HepG2 (cell line): ENCODE measurements around the gene SYNGR2. TPM values are rescaled to one million over a fixed set of nuclear protein-coding genes. Genes with fewer than 3 reads are reported as not detected.

Experiments
- GTF2F1 ChIP-seq: fragments of 150-350 bp; IDR thresholded peaks from 2 replicates; pipeline ENCODE4 v1.6.1; 2014; ENCODE audit warnings: low read length
- NAIF1 ChIP-seq: sonication (generic); formaldehyde crosslinking; IDR thresholded peaks from 2 replicates; pipeline ENCODE4 v1.5.0; 2020; ENCODE audit warnings: mild to moderate bottlenecking, missing genetic modification reagents, borderline replicate concordance
- NR2F2 ChIP-seq: IDR thresholded peaks from 2 replicates; pipeline ENCODE4 v1.6.1; 2012; ENCODE audit warnings: low read depth, inconsistent platforms, borderline replicate concordance
- ZC3H13 ChIP-seq: sonication (generic); formaldehyde crosslinking; IDR thresholded peaks from 2 replicates; pipeline ENCODE4 v1.8.1; 2023; ENCODE audit warnings: mild to moderate bottlenecking, missing genetic modification reagents, moderate library complexity
- ZNF282 ChIP-seq: fragments of 450-650 bp; IDR thresholded peaks from 2 replicates; pipeline ENCODE4 v1.6.1; 2018; ENCODE audit not compliant: partially characterized antibody
- ZNF747 ChIP-seq: sonication (generic); formaldehyde crosslinking; IDR thresholded peaks from 2 replicates; pipeline ENCODE4 v1.8.1; 2023; ENCODE audit warnings: missing genetic modification reagents, mild to moderate bottlenecking, borderline replicate concordance
- ZNF780A ChIP-seq: sonication (generic); formaldehyde crosslinking; IDR thresholded peaks from 2 replicates; pipeline ENCODE4 v1.8.0; 2022; ENCODE audit warnings: mild to moderate bottlenecking, missing genetic modification reagents, moderate library complexity
- polyA plus RNA-seq, 8 experiments: library from polyadenylated mRNA; depleted of rRNA in 3 of 8; stranded (reverse) in 7 of 8; unstranded in 1 of 8; fragments of >200 nt; fragmentation: Illumina TruSeq in 4 of 8; extraction: Trizol in 4 of 8; gene quantifications; 2 replicates each; pipeline versions ENCODE4 v1.2.1 to v1.2.3, GENCODE V29; 2011 to 2016; ENCODE audit warnings: low read depth in 4 of 8, missing spikeins in 1 of 8, mixed read lengths in 1 of 8; ENCODE audit not compliant: insufficient read depth in 1 of 8
- total RNA-seq, 5 experiments: library from RNA; depleted of rRNA; stranded (reverse); fragments of >200 nt; fragmentation: Illumina TruSeq; extraction: Trizol; gene quantifications; 2 replicates each; pipeline ENCODE4 v1.2.3, GENCODE V29; 2016; ENCODE audit warnings: low read depth in 1 of 5
- TF ChIP-seq, protein P1 (sequence below): sonication (generic); formaldehyde crosslinking; IDR thresholded peaks from 2 replicates; pipeline ENCODE4 v1.4.0; 2020; ENCODE audit warnings: missing genetic modification reagents
- TF ChIP-seq, protein P2 (sequence below), 2 experiments: sonication (generic) in 1 of 2; formaldehyde crosslinking in 1 of 2; IDR thresholded peaks; 2 replicates each; pipeline versions ENCODE4 v1.5.1 to v1.6.1; 2011 to 2020; ENCODE audit warnings: borderline replicate concordance in 1 of 2, low read depth in 1 of 2, low read length in 1 of 2, mild to moderate bottlenecking in 1 of 2, missing genetic modification reagents in 1 of 2, moderate library complexity in 1 of 2
- TF ChIP-seq, protein P3 (sequence below): sonication (generic); formaldehyde crosslinking; IDR thresholded peaks from 2 replicates; pipeline ENCODE4 v1.8.1; 2023; ENCODE audit warnings: missing genetic modification reagents, inconsistent platforms, borderline replicate concordance
- TF ChIP-seq, protein P4 (sequence below), 2 experiments: IDR thresholded peaks; 2 replicates each; pipeline ENCODE4 v1.6.1; 2011 to 2012; ENCODE audit warnings: low read length in 2 of 2, borderline replicate concordance in 1 of 2, low read depth in 1 of 2, mild to moderate bottlenecking in 1 of 2, moderate library complexity in 1 of 2
- TF ChIP-seq, protein P5 (sequence below): sonication (generic); formaldehyde crosslinking; conservative IDR thresholded peaks from 2 replicates; pipeline ENCODE4 v1.8.0; 2022; ENCODE audit warnings: mild to moderate bottlenecking, moderate library complexity, missing genetic modification reagents

SYNGR2 gene
- total and polyA plus RNA-seq, 2 of the 13 experiments (the other 11 are each of a cell fraction or from before 2014, with no cell fraction given), result 46.7 to 170 TPM

DNA sequence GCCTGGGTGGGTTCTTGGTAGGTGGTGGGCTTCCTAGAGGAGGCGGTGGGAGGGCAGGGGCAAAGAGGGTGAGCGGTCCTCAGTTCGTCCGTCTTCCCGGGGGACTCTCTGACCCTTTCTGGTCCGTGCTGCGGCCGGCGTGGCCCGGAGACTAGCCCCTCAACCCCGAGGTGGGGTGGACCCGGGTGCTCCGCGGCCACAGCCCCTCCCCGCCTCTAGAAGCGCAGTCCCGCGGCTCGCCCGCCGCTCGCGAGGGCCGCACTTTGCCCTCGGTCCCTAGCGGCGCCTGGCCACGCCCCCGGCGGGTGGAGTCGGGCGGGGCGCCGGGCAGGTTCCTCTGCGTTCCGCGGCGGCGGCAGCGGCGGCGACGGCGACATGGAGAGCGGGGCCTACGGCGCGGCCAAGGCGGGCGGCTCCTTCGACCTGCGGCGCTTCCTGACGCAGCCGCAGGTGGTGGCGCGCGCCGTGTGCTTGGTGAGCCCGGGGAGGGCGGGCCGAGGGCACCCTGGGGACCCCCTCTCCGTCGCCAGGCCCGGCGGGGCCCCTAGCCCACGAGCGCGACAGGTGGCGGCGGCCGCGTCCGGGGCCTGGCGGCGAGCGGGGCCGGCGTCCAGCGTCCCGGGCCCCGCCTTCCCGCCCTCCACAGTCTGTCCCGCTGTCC is at the start of gene SYNGR2 (continued):
- TF ChIP-seq, protein P1, sequence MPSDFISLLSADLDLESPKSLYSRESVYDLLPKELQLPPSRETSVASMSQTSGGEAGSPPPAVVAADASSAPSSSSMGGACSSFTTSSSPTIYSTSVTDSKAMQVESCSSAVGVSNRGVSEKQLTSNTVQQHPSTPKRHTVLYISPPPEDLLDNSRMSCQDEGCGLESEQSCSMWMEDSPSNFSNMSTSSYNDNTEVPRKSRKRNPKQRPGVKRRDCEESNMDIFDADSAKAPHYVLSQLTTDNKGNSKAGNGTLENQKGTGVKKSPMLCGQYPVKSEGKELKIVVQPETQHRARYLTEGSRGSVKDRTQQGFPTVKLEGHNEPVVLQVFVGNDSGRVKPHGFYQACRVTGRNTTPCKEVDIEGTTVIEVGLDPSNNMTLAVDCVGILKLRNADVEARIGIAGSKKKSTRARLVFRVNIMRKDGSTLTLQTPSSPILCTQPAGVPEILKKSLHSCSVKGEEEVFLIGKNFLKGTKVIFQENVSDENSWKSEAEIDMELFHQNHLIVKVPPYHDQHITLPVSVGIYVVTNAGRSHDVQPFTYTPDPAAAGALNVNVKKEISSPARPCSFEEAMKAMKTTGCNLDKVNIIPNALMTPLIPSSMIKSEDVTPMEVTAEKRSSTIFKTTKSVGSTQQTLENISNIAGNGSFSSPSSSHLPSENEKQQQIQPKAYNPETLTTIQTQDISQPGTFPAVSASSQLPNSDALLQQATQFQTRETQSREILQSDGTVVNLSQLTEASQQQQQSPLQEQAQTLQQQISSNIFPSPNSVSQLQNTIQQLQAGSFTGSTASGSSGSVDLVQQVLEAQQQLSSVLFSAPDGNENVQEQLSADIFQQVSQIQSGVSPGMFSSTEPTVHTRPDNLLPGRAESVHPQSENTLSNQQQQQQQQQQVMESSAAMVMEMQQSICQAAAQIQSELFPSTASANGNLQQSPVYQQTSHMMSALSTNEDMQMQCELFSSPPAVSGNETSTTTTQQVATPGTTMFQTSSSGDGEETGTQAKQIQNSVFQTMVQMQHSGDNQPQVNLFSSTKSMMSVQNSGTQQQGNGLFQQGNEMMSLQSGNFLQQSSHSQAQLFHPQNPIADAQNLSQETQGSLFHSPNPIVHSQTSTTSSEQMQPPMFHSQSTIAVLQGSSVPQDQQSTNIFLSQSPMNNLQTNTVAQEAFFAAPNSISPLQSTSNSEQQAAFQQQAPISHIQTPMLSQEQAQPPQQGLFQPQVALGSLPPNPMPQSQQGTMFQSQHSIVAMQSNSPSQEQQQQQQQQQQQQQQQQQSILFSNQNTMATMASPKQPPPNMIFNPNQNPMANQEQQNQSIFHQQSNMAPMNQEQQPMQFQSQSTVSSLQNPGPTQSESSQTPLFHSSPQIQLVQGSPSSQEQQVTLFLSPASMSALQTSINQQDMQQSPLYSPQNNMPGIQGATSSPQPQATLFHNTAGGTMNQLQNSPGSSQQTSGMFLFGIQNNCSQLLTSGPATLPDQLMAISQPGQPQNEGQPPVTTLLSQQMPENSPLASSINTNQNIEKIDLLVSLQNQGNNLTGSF (CRISPR knock-in tag), result 0 out of 2 replicates have a peak, but pooled peaks have one; percentile 72
- TF ChIP-seq, protein P2, sequence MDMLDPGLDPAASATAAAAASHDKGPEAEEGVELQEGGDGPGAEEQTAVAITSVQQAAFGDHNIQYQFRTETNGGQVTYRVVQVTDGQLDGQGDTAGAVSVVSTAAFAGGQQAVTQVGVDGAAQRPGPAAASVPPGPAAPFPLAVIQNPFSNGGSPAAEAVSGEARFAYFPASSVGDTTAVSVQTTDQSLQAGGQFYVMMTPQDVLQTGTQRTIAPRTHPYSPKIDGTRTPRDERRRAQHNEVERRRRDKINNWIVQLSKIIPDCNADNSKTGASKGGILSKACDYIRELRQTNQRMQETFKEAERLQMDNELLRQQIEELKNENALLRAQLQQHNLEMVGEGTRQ (IDR thresholded peaks at IDR 0.05; ENCODE audit: low read depth, low read length), result no peak
- TF ChIP-seq, protein P2 (CRISPR knock-in tag; IDR thresholded peaks at IDR 0.05; ENCODE audit: borderline replicate concordance), result no peak
- TF ChIP-seq NAIF1, result no peak
- TF ChIP-seq ZNF780A (CRISPR knock-in tag), result no peak
- no peak for TF ChIP-seq GTF2F1
- no peak; the same call in 1 of the 2 replicates for TF ChIP-seq NR2F2
- TF ChIP-seq, protein P3, sequence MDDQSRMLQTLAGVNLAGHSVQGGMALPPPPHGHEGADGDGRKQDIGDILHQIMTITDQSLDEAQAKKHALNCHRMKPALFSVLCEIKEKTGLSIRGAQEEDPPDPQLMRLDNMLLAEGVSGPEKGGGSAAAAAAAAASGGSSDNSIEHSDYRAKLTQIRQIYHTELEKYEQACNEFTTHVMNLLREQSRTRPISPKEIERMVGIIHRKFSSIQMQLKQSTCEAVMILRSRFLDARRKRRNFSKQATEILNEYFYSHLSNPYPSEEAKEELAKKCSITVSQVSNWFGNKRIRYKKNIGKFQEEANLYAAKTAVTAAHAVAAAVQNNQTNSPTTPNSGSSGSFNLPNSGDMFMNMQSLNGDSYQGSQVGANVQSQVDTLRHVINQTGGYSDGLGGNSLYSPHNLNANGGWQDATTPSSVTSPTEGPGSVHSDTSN (CRISPR knock-in tag), result no peak
- no peak for TF ChIP-seq ZC3H13 (CRISPR knock-in tag)
- no peak for TF ChIP-seq ZNF747
- TF ChIP-seq ZNF282, result no peak
- TF ChIP-seq, protein P4, sequence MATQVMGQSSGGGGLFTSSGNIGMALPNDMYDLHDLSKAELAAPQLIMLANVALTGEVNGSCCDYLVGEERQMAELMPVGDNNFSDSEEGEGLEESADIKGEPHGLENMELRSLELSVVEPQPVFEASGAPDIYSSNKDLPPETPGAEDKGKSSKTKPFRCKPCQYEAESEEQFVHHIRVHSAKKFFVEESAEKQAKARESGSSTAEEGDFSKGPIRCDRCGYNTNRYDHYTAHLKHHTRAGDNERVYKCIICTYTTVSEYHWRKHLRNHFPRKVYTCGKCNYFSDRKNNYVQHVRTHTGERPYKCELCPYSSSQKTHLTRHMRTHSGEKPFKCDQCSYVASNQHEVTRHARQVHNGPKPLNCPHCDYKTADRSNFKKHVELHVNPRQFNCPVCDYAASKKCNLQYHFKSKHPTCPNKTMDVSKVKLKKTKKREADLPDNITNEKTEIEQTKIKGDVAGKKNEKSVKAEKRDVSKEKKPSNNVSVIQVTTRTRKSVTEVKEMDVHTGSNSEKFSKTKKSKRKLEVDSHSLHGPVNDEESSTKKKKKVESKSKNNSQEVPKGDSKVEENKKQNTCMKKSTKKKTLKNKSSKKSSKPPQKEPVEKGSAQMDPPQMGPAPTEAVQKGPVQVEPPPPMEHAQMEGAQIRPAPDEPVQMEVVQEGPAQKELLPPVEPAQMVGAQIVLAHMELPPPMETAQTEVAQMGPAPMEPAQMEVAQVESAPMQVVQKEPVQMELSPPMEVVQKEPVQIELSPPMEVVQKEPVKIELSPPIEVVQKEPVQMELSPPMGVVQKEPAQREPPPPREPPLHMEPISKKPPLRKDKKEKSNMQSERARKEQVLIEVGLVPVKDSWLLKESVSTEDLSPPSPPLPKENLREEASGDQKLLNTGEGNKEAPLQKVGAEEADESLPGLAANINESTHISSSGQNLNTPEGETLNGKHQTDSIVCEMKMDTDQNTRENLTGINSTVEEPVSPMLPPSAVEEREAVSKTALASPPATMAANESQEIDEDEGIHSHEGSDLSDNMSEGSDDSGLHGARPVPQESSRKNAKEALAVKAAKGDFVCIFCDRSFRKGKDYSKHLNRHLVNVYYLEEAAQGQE (IDR thresholded peaks at IDR 0.05; ENCODE audit: borderline replicate concordance in 1 of 2, low read depth in 1 of 2, low read length in 2 of 2), result no peak
- TF ChIP-seq, protein P5, sequence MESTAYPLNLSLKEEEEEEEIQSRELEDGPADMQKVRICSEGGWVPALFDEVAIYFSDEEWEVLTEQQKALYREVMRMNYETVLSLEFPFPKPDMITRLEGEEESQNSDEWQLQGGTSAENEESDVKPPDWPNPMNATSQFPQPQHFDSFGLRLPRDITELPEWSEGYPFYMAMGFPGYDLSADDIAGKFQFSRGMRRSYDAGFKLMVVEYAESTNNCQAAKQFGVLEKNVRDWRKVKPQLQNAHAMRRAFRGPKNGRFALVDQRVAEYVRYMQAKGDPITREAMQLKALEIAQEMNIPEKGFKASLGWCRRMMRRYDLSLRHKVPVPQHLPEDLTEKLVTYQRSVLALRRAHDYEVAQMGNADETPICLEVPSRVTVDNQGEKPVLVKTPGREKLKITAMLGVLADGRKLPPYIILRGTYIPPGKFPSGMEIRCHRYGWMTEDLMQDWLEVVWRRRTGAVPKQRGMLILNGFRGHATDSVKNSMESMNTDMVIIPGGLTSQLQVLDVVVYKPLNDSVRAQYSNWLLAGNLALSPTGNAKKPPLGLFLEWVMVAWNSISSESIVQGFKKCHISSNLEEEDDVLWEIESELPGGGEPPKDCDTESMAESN (CRISPR knock-in tag), result no peak; the same call in 1 of the 2 replicates
